ENCODE results near the gene FAM221B.

Gene FAM221B

DNA sequence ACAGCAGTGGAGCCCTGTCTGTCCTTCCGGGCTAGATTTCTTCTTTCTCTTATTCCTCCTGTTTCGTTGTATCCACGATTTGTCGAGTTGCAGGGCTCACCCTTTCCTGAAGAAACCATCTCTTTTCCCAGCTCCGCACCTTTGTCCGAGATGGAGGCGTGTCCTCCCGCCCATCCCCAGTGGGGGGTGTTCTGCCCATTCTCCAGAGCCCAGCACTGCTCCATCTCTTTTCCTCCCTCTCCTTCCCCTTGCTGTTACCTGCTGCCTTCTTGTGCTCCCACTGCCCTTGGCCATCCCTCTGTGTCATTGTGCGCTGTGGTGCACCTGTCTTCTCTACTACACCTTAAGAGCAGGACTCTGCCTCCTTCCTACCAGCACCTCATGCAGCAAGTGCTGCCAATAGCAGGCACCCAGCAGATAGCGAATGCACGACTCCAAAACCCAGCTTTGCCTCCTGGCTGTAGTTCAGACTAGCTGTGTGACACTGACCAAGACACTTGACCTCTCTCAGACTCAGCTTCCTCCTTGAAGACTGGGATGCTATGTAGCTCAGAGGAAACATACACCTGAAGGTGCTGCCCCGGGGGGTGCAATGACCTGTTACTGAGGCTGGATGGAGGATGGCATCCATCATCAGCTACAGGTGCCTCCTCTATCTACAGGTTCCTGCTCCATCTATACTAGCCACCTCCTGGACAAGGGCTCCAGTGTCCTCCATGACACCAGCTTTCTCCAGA is 32.8 kb upstream of the FAM221B start:
- H3K79me2 ChIP-seq (ENCODE audit: control insufficient read depth, insufficient read depth, low read length, unreplicated experiment) = no peaks in the 10 kb centered on the region
- H2AFZ ChIP-seq (ENCODE audit: low read length, unreplicated experiment) = no peak overlapping the region
- no peaks in the 10 kb centered on the region for H3K36me3 ChIP-seq (ENCODE audit: insufficient read depth, low read length)
- H3K4me3 ChIP-seq (ENCODE audit: low read depth, low read length) = no peak overlapping the region
- no peaks in the 10 kb centered on the region for H3K4me1 ChIP-seq (ENCODE audit: control insufficient read depth, insufficient read depth, low read length, unreplicated experiment)
- H3K27me3 ChIP-seq (ENCODE audit: insufficient read depth, low read length) = peaks cover 34% of the 10 kb centered on the region
- H3K27ac ChIP-seq (ENCODE audit: low read depth, low read length) = no peak overlapping the region

DNA sequence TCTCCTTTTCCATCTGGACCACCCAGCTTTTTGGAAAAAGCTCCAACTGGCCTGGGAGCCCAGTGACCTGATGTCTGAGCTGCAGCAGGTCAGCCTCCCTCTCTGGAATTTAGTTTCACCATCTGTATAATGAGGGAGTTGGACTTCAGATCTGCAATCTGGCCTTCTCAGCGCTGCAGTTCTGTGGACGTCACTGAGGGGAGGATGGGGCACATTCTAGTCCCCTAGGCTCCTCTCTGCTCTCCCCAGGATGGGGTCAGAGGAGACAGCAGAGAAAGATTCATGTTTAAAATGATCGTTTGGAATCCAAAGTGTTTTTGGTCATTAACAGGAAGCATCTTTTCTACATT is 31.4 kb upstream of the FAM221B start:
- Histone ChIP-seq H3K4me1 (ENCODE audit: control insufficient read depth, insufficient read depth, low read length, unreplicated experiment) (no peaks in the 10 kb centered on the region), H2AFZ (ENCODE audit: low read length, unreplicated experiment) (no peak overlapping the region), H3K27me3 (ENCODE audit: insufficient read depth, low read length) (peaks cover 34% of the 10 kb centered on the region), H3K36me3 (ENCODE audit: insufficient read depth, low read length) (no peaks in the 10 kb centered on the region), H3K4me3 (ENCODE audit: low read depth, low read length) (no peak overlapping the region), H3K27ac (ENCODE audit: low read depth, low read length) (no peak overlapping the region), H3K79me2 (ENCODE audit: control insufficient read depth, insufficient read depth, low read length, unreplicated experiment) (no peaks in the 10 kb centered on the region)

DNA sequence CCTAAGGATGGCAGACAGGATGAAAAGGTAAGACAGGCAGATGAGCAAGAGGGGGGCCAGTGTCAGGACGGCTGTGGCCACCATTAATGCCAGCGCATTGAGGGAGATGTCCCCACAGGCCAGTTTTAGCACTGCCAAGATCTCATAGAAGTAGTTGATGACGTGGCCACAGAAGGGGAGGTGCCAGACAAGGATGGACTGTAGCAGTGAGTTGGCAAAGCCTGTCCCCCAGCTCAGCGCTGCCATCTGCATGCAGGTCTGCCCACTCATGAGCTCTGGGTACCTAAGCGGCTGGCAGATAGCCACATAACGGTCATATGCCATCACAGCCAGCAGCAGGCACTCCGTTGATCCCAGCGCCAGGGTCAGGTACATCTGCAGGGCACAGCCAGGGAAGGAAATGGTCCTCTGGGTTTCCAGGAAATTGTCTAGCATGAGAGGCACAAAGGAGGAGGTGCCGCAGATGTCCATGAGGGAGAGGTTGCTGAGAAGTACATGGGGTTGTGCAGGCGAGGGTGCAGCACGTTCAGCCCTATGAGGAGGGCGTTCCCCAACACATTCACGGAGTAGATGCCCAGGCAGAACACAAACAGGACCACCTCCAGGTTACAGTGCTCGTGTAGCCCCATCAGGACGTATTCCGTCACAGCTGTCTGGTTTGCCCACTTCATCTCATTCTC is 30.9 kb upstream of the FAM221B start:
- Histone ChIP-seq H3K4me3 (ENCODE audit: low read depth, low read length) (no peak overlapping the region), H2AFZ (ENCODE audit: low read length, unreplicated experiment) (no peak overlapping the region), H3K36me3 (ENCODE audit: insufficient read depth, low read length) (no peaks in the 10 kb centered on the region), H3K27ac (ENCODE audit: low read depth, low read length) (no peak overlapping the region), H3K79me2 (ENCODE audit: control insufficient read depth, insufficient read depth, low read length, unreplicated experiment) (no peaks in the 10 kb centered on the region), H3K4me1 (ENCODE audit: control insufficient read depth, insufficient read depth, low read length, unreplicated experiment) (no peaks in the 10 kb centered on the region), H3K27me3 (ENCODE audit: insufficient read depth, low read length) (peaks cover 34% of the 10 kb centered on the region)

DNA sequence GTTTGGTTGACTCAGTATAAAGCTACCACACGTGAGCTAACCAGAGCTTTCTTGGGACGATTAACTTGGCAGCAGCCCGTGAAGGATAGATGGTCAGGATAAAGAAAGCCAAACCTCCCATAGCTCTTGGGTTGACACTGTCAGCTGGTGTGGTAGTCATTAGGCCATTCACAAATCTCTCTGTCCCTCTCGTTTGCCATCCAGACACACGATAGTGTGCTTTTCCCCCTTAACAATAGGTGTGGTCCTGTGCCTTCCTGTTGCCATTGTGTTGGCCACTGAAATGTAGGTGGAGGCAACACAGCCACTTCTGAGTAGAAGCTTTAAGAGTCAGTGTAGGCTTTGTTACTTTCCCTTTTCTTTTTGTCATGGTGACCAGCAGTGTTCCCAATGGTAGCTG is 29.9 kb upstream of the FAM221B start:
- Histone ChIP-seq H3K79me2 (ENCODE audit: control insufficient read depth, insufficient read depth, low read length, unreplicated experiment) (no peaks in the 10 kb centered on the region), H3K4me3 (ENCODE audit: low read depth, low read length) (no peak overlapping the region), H3K27me3 (ENCODE audit: insufficient read depth, low read length) (peaks cover 32% of the 10 kb centered on the region), H3K36me3 (ENCODE audit: insufficient read depth, low read length) (no peaks in the 10 kb centered on the region), H3K4me1 (ENCODE audit: control insufficient read depth, insufficient read depth, low read length, unreplicated experiment) (no peaks in the 10 kb centered on the region), H3K27ac (ENCODE audit: low read depth, low read length) (no peak overlapping the region), H2AFZ (ENCODE audit: low read length, unreplicated experiment) (no peak overlapping the region)

DNA sequence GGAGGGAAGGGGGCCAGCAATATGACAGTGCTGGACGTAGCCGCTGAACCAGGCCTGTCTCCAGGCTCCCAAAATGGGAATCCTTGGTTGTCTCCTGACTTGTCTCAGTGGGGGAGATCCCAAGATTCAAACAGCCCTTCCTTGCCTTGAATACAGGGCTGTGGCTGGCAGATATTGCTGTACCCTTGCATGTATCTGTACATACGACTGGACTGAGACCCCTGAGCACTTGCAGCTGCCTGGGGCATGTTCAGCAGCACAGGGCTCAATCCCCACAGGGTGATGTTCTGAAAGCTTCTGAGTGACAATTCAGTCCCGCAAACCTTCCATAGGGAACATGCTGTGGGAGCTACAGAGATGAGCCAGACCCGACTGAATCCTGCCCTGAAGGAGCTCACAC is 28.4 kb upstream of the FAM221B start:
- H3K4me3 ChIP-seq (ENCODE audit: low read depth, low read length) = no peak overlapping the region
- H3K27ac ChIP-seq (ENCODE audit: low read depth, low read length) = no peak overlapping the region
- H2AFZ ChIP-seq (ENCODE audit: low read length, unreplicated experiment) = no peak overlapping the region
- H3K4me1 ChIP-seq (ENCODE audit: control insufficient read depth, insufficient read depth, low read length, unreplicated experiment) = no peaks in the 10 kb centered on the region
- no peaks in the 10 kb centered on the region for H3K36me3 ChIP-seq (ENCODE audit: insufficient read depth, low read length)
- peaks cover 21% of the 10 kb centered on the region for H3K27me3 ChIP-seq (ENCODE audit: insufficient read depth, low read length)
- H3K79me2 ChIP-seq (ENCODE audit: control insufficient read depth, insufficient read depth, low read length, unreplicated experiment) = no peaks in the 10 kb centered on the region

DNA sequence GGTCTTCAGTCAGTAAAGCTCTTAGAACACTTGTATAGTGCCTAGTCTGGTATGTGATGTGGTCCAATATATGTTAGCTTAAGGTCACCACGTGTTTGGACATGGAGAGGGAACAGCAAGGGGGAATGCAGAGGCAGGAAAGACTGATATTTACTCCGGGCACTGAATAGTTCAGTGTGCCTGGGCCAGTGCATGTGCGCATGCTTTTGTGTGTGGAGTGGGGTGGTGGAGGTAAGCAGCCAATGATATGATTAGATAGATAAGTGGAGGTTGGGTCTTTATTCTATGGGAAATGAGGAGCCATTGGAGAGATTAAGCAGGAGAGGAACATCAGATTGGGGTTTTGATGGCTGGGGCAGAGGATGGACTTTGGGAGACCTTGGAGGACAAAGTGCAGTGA is 27.7 kb upstream of the FAM221B start:
- Histone ChIP-seq H3K27me3 (ENCODE audit: insufficient read depth, low read length) (peaks cover 14% of the 10 kb centered on the region), H2AFZ (ENCODE audit: low read length, unreplicated experiment) (no peak overlapping the region), H3K27ac (ENCODE audit: low read depth, low read length) (no peak overlapping the region), H3K79me2 (ENCODE audit: control insufficient read depth, insufficient read depth, low read length, unreplicated experiment) (no peaks in the 10 kb centered on the region), H3K4me1 (ENCODE audit: control insufficient read depth, insufficient read depth, low read length, unreplicated experiment) (no peaks in the 10 kb centered on the region), H3K4me3 (ENCODE audit: low read depth, low read length) (no peak overlapping the region), H3K36me3 (ENCODE audit: insufficient read depth, low read length) (no peaks in the 10 kb centered on the region)

DNA sequence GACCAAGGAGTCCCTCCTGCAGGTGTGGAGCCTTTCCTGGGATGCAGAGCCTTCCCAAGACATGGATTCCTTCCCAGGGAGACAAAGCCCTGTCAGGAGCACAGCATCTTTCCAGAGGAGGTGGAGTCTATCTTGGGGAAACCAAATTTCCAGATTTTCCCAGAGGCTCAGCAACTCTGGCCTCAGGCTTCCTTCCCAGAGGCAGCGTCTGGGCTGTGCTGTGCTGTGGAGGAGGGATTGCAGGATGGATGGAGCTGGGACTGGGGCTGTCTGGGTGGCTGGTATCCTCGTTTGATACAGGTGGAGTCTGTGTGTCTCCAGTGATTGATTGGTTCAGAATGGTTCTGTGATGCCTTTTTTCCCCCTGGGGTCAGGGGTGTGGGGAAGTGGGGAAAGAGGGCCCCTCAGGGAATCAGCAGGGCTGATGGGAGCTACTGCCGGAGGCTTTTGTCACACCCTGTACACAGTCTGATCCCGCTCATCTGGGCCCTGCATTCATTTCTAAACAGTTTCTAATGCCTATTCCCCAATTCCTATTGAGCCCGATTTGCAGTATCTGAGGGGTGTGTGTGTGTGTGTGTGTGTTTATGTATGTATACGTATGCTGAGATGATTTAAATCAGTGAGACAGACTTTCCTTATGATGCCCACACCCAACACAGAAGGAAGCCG is 25.7 kb upstream of the FAM221B start:
- H3K27me3 ChIP-seq (ENCODE audit: insufficient read depth, low read length) = no peaks in the 10 kb centered on the region
- no peak overlapping the region for H2AFZ ChIP-seq (ENCODE audit: low read length, unreplicated experiment)
- no peaks in the 10 kb centered on the region for H3K4me1 ChIP-seq (ENCODE audit: control insufficient read depth, insufficient read depth, low read length, unreplicated experiment)
- no peaks in the 10 kb centered on the region for H3K36me3 ChIP-seq (ENCODE audit: insufficient read depth, low read length)
- H3K27ac ChIP-seq (ENCODE audit: low read depth, low read length) = no peak overlapping the region
- H3K79me2 ChIP-seq (ENCODE audit: control insufficient read depth, insufficient read depth, low read length, unreplicated experiment) = no peaks in the 10 kb centered on the region
- no peak overlapping the region for H3K4me3 ChIP-seq (ENCODE audit: low read depth, low read length)

DNA sequence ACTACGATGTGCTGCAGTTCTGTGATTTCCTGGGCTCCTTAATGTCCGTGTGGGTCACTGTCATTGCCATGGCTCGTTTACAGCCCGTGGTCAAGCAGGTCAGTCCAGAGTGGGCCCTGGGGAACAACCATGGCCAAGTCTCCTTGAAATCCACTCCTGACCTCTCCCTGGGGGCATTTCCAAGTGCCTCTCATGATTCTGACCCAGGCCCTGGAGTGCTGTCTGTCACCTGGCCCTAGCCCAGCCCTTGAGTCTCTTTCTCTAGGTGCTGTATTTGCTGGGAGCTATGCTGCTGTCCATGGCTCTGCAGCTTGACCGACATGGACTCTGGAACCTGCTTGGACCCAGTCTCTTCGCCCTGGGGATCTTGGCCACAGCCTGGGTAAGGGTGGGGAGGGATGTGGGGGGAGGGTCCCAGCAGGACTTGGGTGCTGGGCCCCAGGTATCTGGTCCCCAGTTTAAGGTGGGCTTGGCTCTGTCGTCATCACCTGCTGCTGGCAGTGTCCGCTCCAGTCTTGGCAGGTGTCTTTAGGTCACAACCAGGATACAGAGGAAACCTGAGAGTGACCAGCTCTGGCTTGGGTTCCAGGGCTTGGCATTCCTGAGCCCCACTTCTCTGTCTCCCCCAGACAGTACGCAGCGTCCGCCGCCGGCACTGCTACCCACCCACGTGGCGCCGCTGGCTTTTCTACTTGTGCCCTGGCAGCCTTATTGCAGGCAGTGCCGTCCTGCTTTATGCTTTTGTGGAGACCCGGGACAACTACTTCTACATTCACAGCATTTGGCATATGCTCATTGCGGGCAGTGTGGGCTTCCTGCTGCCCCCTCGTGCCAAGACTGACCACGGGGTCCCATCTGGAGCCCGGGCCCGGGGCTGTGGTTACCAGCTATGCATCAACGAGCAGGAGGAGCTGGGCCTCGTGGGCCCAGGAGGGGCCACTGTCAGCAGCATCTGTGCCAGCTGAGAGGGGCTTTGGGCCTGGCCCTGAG is 24.6 kb upstream of the FAM221B start:
- Histone ChIP-seq H3K27ac (ENCODE audit: low read depth, low read length) (no peak overlapping the region), H2AFZ (ENCODE audit: low read length, unreplicated experiment) (no peak overlapping the region), H3K4me3 (ENCODE audit: low read depth, low read length) (no peak overlapping the region), H3K27me3 (ENCODE audit: insufficient read depth, low read length) (no peaks in the 10 kb centered on the region), H3K79me2 (ENCODE audit: control insufficient read depth, insufficient read depth, low read length, unreplicated experiment) (no peaks in the 10 kb centered on the region), H3K4me1 (ENCODE audit: control insufficient read depth, insufficient read depth, low read length, unreplicated experiment) (peaks cover 4% of the 10 kb centered on the region), H3K36me3 (ENCODE audit: insufficient read depth, low read length) (no peaks in the 10 kb centered on the region)

DNA sequence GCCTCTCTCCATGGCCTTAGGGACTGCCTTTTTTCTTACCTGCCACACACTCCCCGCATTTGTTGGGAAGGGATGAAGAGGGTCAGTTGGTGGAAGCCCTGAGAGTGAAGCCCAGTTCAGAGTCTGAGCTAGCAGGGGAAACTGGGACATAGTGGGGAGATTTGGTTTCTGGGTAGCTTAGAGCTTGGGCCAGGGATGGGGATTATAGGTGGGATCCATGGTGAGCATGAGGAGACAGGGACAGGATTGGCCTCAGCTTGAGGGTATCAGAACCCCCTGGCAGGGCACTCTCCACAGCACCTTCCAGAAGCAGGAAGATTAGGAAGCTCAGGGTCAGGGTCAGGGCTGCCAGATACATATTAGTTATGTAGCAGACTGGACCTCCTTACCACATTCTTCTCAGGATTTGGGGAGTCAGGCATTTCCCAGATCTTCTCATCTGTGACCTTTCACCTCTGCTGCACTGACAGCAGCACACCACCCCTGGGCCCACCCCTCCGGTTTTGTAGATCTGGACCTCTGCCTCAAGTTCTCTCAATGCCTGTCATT is 23.8 kb upstream of the FAM221B start:
- Histone ChIP-seq H3K4me3 (ENCODE audit: low read depth, low read length) (no peak overlapping the region), H3K79me2 (ENCODE audit: control insufficient read depth, insufficient read depth, low read length, unreplicated experiment) (no peaks in the 10 kb centered on the region), H3K4me1 (ENCODE audit: control insufficient read depth, insufficient read depth, low read length, unreplicated experiment) (peaks cover 11% of the 10 kb centered on the region), H2AFZ (ENCODE audit: low read length, unreplicated experiment) (no peak overlapping the region), H3K27me3 (ENCODE audit: insufficient read depth, low read length) (no peaks in the 10 kb centered on the region), H3K27ac (ENCODE audit: low read depth, low read length) (no peak overlapping the region), H3K36me3 (ENCODE audit: insufficient read depth, low read length) (no peaks in the 10 kb centered on the region)

Data from ACC112 (cell line).